Liver (tissue), 9 donors: ENCODE measurements around the gene MMP28. TPM values are rescaled to one million over a fixed set of nuclear protein-coding genes. Genes with fewer than 3 reads are reported as not detected.

Experiments
- DNase-seq: peaks from one replicate; pipeline ENCODE4 v3.0.0-alpha.2; 2017; ENCODE audit warnings: low spot score
- H3K27ac ChIP-seq, 2 donors: one replicate each; pipeline ENCODE4 v1.7.0; 2013; ENCODE audit warnings: inconsistent platforms in 2 of 2, low read length in 2 of 2, control low read depth in 1 of 2, low read depth in 1 of 2, mild to moderate bottlenecking in 1 of 2
- H3K27me3 ChIP-seq, 4 donors: one replicate each; pipeline versions ENCODE4 v1.6.1 to v1.7.0; 2013; ENCODE audit warnings: low read length in 3 of 4, inconsistent platforms in 1 of 4, mild to moderate bottlenecking in 1 of 4, moderate library complexity in 1 of 4; ENCODE audit not compliant: control insufficient read depth in 4 of 4, insufficient read depth in 4 of 4
- H3K36me3 ChIP-seq, 4 donors: one replicate each; pipeline versions ENCODE4 v1.6.1 to v1.7.0; 2013; ENCODE audit warnings: low read length in 3 of 4, mild to moderate bottlenecking in 3 of 4, low read depth in 1 of 4, moderate library complexity in 1 of 4; ENCODE audit not compliant: control insufficient read depth in 4 of 4, insufficient read depth in 3 of 4
- H3K4me1 ChIP-seq, 4 donors: one replicate each; pipeline versions ENCODE4 v1.6.1 to v1.7.0; 2013; ENCODE audit warnings: low read length in 3 of 4, mild to moderate bottlenecking in 3 of 4, moderate library complexity in 1 of 4; ENCODE audit not compliant: control insufficient read depth in 4 of 4, insufficient read depth in 4 of 4
- H3K4me3 ChIP-seq, 3 donors: one replicate each; pipeline versions ENCODE4 v1.6.1 to v1.7.0; 2013; ENCODE audit warnings: low read length in 3 of 3, control low read depth in 1 of 3, low read depth in 1 of 3, mild to moderate bottlenecking in 1 of 3
- H3K9ac ChIP-seq, 2 donors: one replicate each; pipeline ENCODE4 v1.7.0; 2013; ENCODE audit warnings: low read length in 2 of 2, mild to moderate bottlenecking in 2 of 2, moderate library complexity in 2 of 2, control low read depth in 1 of 2, low read depth in 1 of 2
- H3K9me3 ChIP-seq, 4 donors: one replicate each; pipeline versions ENCODE4 v1.6.1 to v1.7.0; 2013; ENCODE audit warnings: low read length in 3 of 4; ENCODE audit not compliant: control insufficient read depth in 4 of 4
- ATF3 ChIP-seq: IDR thresholded peaks from 2 replicates; pipeline ENCODE4 v1.6.1; 2016; ENCODE audit warnings: antibody characterized with exemption
- CTCF ChIP-seq: fragments of 150-350 bp; IDR thresholded peaks from 2 replicates; pipeline ENCODE4 v1.5.1; 2017; ENCODE audit warnings: improper control_type of control experiment, low read depth, low read length; ENCODE audit not compliant: missing input control
- EGR1 ChIP-seq, 2 donors: IDR thresholded peaks; 2 replicates each; pipeline ENCODE4 v1.6.1; 2016 to 2018; ENCODE audit warnings: antibody characterized with exemption in 2 of 2, low read depth in 2 of 2
- FOXA1 ChIP-seq: IDR thresholded peaks from 2 replicates; pipeline ENCODE4 v1.6.1; 2016; ENCODE audit warnings: antibody characterized with exemption
- FOXA2 ChIP-seq: IDR thresholded peaks from 2 replicates; pipeline ENCODE4 v1.6.1; 2016; ENCODE audit warnings: antibody characterized with exemption
- GABPA ChIP-seq, 2 donors: IDR thresholded peaks in 1 of 2; conservative IDR thresholded peaks in 1 of 2; 2 replicates each; pipeline ENCODE4 v1.6.1; 2016; ENCODE audit warnings: antibody characterized with exemption in 2 of 2, mild to moderate bottlenecking in 1 of 2, moderate library complexity in 1 of 2
- HNF4A ChIP-seq, 2 donors: conservative IDR thresholded peaks; 2 replicates each; pipeline ENCODE4 v1.6.1; 2016; ENCODE audit warnings: antibody characterized with exemption in 2 of 2, mild to moderate bottlenecking in 2 of 2
- HNF4G ChIP-seq: IDR thresholded peaks from 2 replicates; pipeline ENCODE4 v1.6.1; 2016; ENCODE audit warnings: antibody characterized with exemption
- JUND ChIP-seq, 2 donors: IDR thresholded peaks; 2 replicates each; pipeline ENCODE4 v1.6.1; 2016; ENCODE audit warnings: antibody characterized with exemption in 2 of 2
- MAX ChIP-seq: IDR thresholded peaks from 2 replicates; pipeline ENCODE4 v1.6.1; 2016; ENCODE audit warnings: antibody characterized with exemption
- NR2F2 ChIP-seq: IDR thresholded peaks from 2 replicates; pipeline ENCODE4 v1.6.1; 2016; ENCODE audit warnings: antibody characterized with exemption
- RAD21 ChIP-seq, 2 donors: IDR thresholded peaks; 2 replicates each; pipeline ENCODE4 v1.6.1; 2016; ENCODE audit warnings: antibody characterized with exemption in 2 of 2, mild to moderate bottlenecking in 2 of 2
- RXRA ChIP-seq, 2 donors: IDR thresholded peaks; 2 replicates each; pipeline ENCODE4 v1.6.1; 2017 to 2018; ENCODE audit warnings: antibody characterized with exemption in 2 of 2, mild to moderate bottlenecking in 1 of 2
- SP1 ChIP-seq: IDR thresholded peaks from 2 replicates; pipeline ENCODE4 v1.6.1; 2018; ENCODE audit warnings: antibody characterized with exemption, mild to moderate bottlenecking
- TAF1 ChIP-seq: conservative IDR thresholded peaks from 2 replicates; pipeline ENCODE4 v1.6.1; 2016; ENCODE audit warnings: antibody characterized with exemption, mild to moderate bottlenecking
- YY1 ChIP-seq: IDR thresholded peaks from 2 replicates; pipeline ENCODE4 v1.6.1; 2016; ENCODE audit warnings: antibody characterized with exemption, mild to moderate bottlenecking
- WGBS: extraction: QIAGEN DNeasy Blood & Tissue Kit; methylation state at CpG from one replicate; pipeline ENCODE4 v1.1.7; 2013; 5-methylcytosine and 5-hydroxymethylcytosine counted together
- polyA plus RNA-seq, 2 donors: library from polyadenylated mRNA; stranded (reverse) in 1 of 2; unstranded in 1 of 2; fragments of 200-250 nt in 1 of 2; fragments of >200 nt in 1 of 2; fragmentation: Nextera tagmentation in 1 of 2; extraction: Ambion mirVana in 1 of 2; gene quantifications; one replicate each; pipeline versions ENCODE4 v1.2.1 to v1.2.3, GENCODE V29; 2013 to 2015
- total RNA-seq, 2 donors: library from RNA; depleted of rRNA; stranded (reverse); fragments of >200 nt; gene quantifications; one replicate each; pipeline ENCODE4 v1.2.3, GENCODE V29; 2014
- TF ChIP-seq, protein P1 (sequence below): IDR thresholded peaks from 2 replicates; pipeline ENCODE4 v1.6.1; 2016; ENCODE audit warnings: antibody characterized with exemption
- TF ChIP-seq, protein P2 (sequence below): IDR thresholded peaks from 2 replicates; pipeline ENCODE4 v1.6.1; 2016; ENCODE audit warnings: antibody characterized with exemption, mild to moderate bottlenecking
- donor health status: healthy.
- donor health status: healthy.
- donor health status: healthy.
- donor health status: healthy.
- donor health status: healthy.

The MMP28 gene
- total and polyA plus RNA-seq, 4 donors: 0.14 to 0.75 (median 0.44) TPM

DNA sequence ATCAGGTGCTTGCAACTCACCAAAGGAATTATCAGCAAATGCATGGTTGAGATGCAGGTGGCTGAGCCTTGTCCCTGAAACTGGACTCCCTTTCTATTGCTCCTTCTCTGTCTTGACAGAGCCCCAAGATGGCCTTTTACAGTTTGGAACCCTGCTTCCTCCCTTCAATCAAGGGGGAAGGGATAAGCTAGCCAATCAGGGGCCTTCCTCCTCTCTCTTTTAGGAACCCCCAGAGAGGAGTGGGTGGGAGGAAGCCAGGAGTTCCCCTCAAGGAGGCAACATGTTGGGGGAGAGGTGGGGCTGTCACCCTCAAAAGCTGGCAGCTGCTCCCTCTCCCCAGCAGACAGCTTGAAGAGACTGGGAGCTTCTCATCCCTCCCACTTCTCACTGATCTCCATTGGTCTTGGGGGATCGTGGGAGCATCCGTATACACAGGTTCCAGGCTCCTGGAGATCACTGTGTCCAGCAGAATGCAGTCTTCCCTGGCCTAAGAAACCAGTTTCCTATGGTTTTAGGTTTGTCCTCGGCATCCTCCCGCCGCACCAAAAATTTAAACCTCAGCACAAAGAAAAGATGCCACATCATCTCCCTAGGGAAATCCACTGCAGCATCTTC is 56.8 kb downstream of the MMP28 start:
- Histone ChIP-seq H3K4me1 (peaks cover 2 to 9% (median 5%) of the 10 kb centered on the region in 4 donors), H3K27ac (no peak overlapping the region), H3K36me3 (no peaks in the 10 kb centered on the region), H3K4me3 (no peak overlapping the region), H3K9me3 (no peaks in the 10 kb centered on the region), H3K27me3 (peaks cover 0 to 5% (median 3%) of the 10 kb centered on the region in 4 donors), H3K9ac (no peak overlapping the region)
- no peak for DNase-seq
- TF ChIP-seq, protein P1, sequence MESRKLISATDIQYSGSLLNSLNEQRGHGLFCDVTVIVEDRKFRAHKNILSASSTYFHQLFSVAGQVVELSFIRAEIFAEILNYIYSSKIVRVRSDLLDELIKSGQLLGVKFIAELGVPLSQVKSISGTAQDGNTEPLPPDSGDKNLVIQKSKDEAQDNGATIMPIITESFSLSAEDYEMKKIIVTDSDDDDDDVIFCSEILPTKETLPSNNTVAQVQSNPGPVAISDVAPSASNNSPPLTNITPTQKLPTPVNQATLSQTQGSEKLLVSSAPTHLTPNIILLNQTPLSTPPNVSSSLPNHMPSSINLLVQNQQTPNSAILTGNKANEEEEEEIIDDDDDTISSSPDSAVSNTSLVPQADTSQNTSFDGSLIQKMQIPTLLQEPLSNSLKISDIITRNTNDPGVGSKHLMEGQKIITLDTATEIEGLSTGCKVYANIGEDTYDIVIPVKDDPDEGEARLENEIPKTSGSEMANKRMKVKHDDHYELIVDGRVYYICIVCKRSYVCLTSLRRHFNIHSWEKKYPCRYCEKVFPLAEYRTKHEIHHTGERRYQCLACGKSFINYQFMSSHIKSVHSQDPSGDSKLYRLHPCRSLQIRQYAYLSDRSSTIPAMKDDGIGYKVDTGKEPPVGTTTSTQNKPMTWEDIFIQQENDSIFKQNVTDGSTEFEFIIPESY: no peak
- TF ChIP-seq TAF1: no peak
- no peak for TF ChIP-seq MAX
- TF ChIP-seq HNF4G: no peak
- TF ChIP-seq GABPA (IDR thresholded peaks at IDR 0.05 in 1 of 2, conservative IDR thresholded peaks at IDR 0.05 in 1 of 2): no peak
- TF ChIP-seq JUND (IDR thresholded peaks at IDR 0.05): no peak
- no peak for TF ChIP-seq CTCF
- TF ChIP-seq ATF3: no peak
- TF ChIP-seq FOXA1: no peak
- no peak for TF ChIP-seq RAD21 (IDR thresholded peaks at IDR 0.05)
- TF ChIP-seq YY1: no peak
- TF ChIP-seq FOXA2: no peak
- no peak for TF ChIP-seq EGR1 (IDR thresholded peaks at IDR 0.05; ENCODE audit: low read depth in 2 of 2)
- TF ChIP-seq SP1: no peak
- no peak for TF ChIP-seq RXRA (IDR thresholded peaks at IDR 0.05)
- TF ChIP-seq HNF4A (conservative IDR thresholded peaks at IDR 0.05): no peak
- TF ChIP-seq NR2F2: no peak
- TF ChIP-seq, protein P2, sequence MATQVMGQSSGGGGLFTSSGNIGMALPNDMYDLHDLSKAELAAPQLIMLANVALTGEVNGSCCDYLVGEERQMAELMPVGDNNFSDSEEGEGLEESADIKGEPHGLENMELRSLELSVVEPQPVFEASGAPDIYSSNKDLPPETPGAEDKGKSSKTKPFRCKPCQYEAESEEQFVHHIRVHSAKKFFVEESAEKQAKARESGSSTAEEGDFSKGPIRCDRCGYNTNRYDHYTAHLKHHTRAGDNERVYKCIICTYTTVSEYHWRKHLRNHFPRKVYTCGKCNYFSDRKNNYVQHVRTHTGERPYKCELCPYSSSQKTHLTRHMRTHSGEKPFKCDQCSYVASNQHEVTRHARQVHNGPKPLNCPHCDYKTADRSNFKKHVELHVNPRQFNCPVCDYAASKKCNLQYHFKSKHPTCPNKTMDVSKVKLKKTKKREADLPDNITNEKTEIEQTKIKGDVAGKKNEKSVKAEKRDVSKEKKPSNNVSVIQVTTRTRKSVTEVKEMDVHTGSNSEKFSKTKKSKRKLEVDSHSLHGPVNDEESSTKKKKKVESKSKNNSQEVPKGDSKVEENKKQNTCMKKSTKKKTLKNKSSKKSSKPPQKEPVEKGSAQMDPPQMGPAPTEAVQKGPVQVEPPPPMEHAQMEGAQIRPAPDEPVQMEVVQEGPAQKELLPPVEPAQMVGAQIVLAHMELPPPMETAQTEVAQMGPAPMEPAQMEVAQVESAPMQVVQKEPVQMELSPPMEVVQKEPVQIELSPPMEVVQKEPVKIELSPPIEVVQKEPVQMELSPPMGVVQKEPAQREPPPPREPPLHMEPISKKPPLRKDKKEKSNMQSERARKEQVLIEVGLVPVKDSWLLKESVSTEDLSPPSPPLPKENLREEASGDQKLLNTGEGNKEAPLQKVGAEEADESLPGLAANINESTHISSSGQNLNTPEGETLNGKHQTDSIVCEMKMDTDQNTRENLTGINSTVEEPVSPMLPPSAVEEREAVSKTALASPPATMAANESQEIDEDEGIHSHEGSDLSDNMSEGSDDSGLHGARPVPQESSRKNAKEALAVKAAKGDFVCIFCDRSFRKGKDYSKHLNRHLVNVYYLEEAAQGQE: no peak
- WGBS: 89% methylated on average over 5 of the region's 5 CpGs
